Trophoblast cell (in vitro differentiated cells and primary cell): ENCODE measurements around the gene SP140L.

Experiments used
- DNase-seq, 2 donors: peaks; one replicate each; pipeline ENCODE4 v3.0.0-alpha.2; 2016
- H2AFZ ChIP-seq: 2 replicates; pipeline ENCODE4 v1.6.1; 2013; ENCODE audit warnings: low read length, moderate library complexity, mild to moderate bottlenecking; ENCODE audit not compliant: insufficient read depth, poor library complexity
- H2AK5ac ChIP-seq: 2 replicates; pipeline ENCODE4 v1.6.1; 2013; ENCODE audit warnings: mild to moderate bottlenecking, low read length
- H2BK120ac ChIP-seq: 2 replicates; pipeline ENCODE4 v1.6.1; 2013; ENCODE audit warnings: low read length, mild to moderate bottlenecking, moderate library complexity; ENCODE audit not compliant: insufficient read depth, poor library complexity
- H2BK12ac ChIP-seq: 2 replicates; pipeline ENCODE4 v1.6.1; 2013; ENCODE audit warnings: mild to moderate bottlenecking, low read length, moderate library complexity
- H2BK5ac ChIP-seq: 2 replicates; pipeline ENCODE4 v1.6.1; 2013; ENCODE audit warnings: low read length, low read depth, moderate library complexity, mild to moderate bottlenecking; ENCODE audit not compliant: poor library complexity
- H3K14ac ChIP-seq: 2 replicates; pipeline ENCODE4 v1.6.1; 2013; ENCODE audit warnings: mild to moderate bottlenecking, low read length
- H3K18ac ChIP-seq: 2 replicates; pipeline ENCODE4 v1.6.1; 2013; ENCODE audit warnings: mild to moderate bottlenecking, low read length
- H3K23ac ChIP-seq: 2 replicates; pipeline ENCODE4 v1.6.1; 2013; ENCODE audit warnings: low read length
- H3K27ac ChIP-seq: 2 replicates; pipeline ENCODE4 v1.5.1; 2013; ENCODE audit warnings: low read depth, mild to moderate bottlenecking, inconsistent platforms, low read length, moderate library complexity
- H3K27me3 ChIP-seq: 2 replicates; pipeline ENCODE4 v1.6.1; 2013; ENCODE audit warnings: inconsistent platforms, mild to moderate bottlenecking, low read length, moderate library complexity; ENCODE audit not compliant: insufficient read depth
- H3K36me3 ChIP-seq, 2 experiments: 1 replicate in 1 of 2; 2 replicates in 1 of 2; pipeline ENCODE4 v1.6.1; 2013; ENCODE audit warnings: low read length in 2 of 2, mild to moderate bottlenecking in 2 of 2, moderate library complexity in 1 of 2; ENCODE audit not compliant: insufficient read depth in 2 of 2, control insufficient read depth in 1 of 2
- H3K4ac ChIP-seq: 2 replicates; pipeline ENCODE4 v1.6.1; 2013; ENCODE audit warnings: low read depth, mild to moderate bottlenecking, low read length, moderate library complexity
- H3K4me1 ChIP-seq, 2 experiments: 1 replicate in 1 of 2; 2 replicates in 1 of 2; pipeline ENCODE4 v1.6.1; 2013; ENCODE audit warnings: low read length in 2 of 2, mild to moderate bottlenecking in 2 of 2, moderate library complexity in 1 of 2; ENCODE audit not compliant: insufficient read depth in 2 of 2, control insufficient read depth in 1 of 2
- H3K4me2 ChIP-seq: 2 replicates; pipeline ENCODE4 v1.6.1; 2013; ENCODE audit warnings: inconsistent platforms, mild to moderate bottlenecking, low read length, moderate library complexity
- H3K4me3 ChIP-seq: 2 replicates; pipeline ENCODE4 v1.5.1; 2013; ENCODE audit warnings: mild to moderate bottlenecking, low read depth, low read length, inconsistent platforms
- H3K79me1 ChIP-seq: one replicate; pipeline ENCODE4 v1.6.1; 2013; ENCODE audit warnings: low read length
- H3K79me2 ChIP-seq: 2 replicates; pipeline ENCODE4 v1.6.1; 2013; ENCODE audit warnings: low read length, mild to moderate bottlenecking; ENCODE audit not compliant: control insufficient read depth, insufficient read depth, poor library complexity
- H3K9ac ChIP-seq: 2 replicates; pipeline ENCODE4 v1.6.1; 2013; ENCODE audit warnings: mild to moderate bottlenecking, low read length
- H3K9me3 ChIP-seq: 2 replicates; pipeline ENCODE4 v1.6.1; 2013; ENCODE audit warnings: low read depth, mild to moderate bottlenecking, control low read depth, inconsistent platforms, low read length; ENCODE audit not compliant: insufficient read depth
- H4K12ac ChIP-seq: 2 replicates; pipeline ENCODE4 v1.6.1; 2013; ENCODE audit warnings: low read depth, mild to moderate bottlenecking, low read length, moderate library complexity
- H4K8ac ChIP-seq: 2 replicates; pipeline ENCODE4 v1.6.1; 2013; ENCODE audit warnings: low read depth, mild to moderate bottlenecking, low read length, moderate library complexity
- H4K91ac ChIP-seq: one replicate; pipeline ENCODE4 v1.6.1; 2013; ENCODE audit warnings: low read depth, mild to moderate bottlenecking, low read length, moderate library complexity
- WGBS: extraction: QIAGEN DNeasy Blood & Tissue Kit; methylation state at CpG from one replicate; pipeline ENCODE4 v1.1.7; 2013; ENCODE audit warnings: missing lambda C conversion rate; ENCODE audit not compliant: insufficient read length, insufficient coverage; ENCODE audit errors: extremely low coverage; 5-methylcytosine and 5-hydroxymethylcytosine counted together

The SP140L gene

DNA sequence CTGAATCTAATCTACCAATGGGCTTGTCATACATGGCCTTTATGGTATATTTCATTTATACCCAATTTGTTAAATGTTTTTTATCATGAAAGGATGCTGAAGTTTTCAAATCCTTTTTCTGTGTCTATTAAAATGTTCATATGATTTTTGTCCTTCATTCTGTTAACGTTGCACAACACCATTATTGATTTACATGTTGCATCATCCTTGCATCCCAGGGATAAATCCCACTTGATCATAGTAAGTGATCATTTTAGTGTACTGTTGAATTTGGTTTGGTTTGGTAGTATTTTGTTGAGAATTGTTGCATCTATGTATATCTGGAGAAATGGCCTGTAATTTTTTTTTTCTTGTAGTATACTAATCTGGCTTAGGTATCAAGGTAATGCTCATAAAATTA, 98.4 kb downstream of the SP140L start:
- Histone ChIP-seq H3K27ac (no peak overlapping the region), H2AK5ac (no peak overlapping the region), H3K79me2 (no peaks in the 10 kb centered on the region), H3K18ac (no peak overlapping the region), H2BK5ac (no peak overlapping the region), H3K23ac (no peak overlapping the region), H2BK12ac (no peak overlapping the region), H3K27me3 (no peaks in the 10 kb centered on the region), H3K4me1 (no peaks in the 10 kb centered on the region), H3K9ac (no peak overlapping the region), H3K4ac (no peak overlapping the region), H4K12ac (no peak overlapping the region), H3K4me3 (no peak overlapping the region), H4K91ac (no peak overlapping the region), H3K4me2 (no peak overlapping the region), H3K9me3 (no peaks in the 10 kb centered on the region), H4K8ac (no peak overlapping the region), H3K36me3 (no peaks in the 10 kb centered on the region), H3K14ac (no peak overlapping the region), H2BK120ac (no peak overlapping the region), H3K79me1 (no peaks in the 10 kb centered on the region), H2AFZ (no peak overlapping the region)
- no peak for DNase-seq
- WGBS: no CpG with 5 or more reads among the region's 1 CpG

DNA sequence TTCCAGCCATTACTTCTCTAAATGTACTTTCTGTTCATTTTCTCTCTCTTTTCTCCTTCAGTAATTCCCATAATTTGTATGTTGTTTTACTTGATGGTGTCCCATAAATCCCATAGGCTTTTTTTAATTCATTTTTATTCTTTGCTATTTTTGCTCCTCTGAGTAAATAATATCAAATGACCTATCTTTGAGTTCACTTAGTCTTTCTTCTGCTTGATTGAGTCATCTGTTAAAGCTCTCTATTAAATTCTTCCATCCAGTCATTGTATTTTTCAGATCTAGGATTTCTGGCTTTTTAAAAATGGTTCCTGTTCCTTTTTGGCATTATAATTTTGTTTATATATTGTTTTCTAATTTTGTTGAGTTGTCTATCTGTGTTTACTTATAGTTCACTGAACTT, 102.5 kb downstream of the SP140L start:
- no peaks in the 10 kb centered on the region for H3K79me1 ChIP-seq
- H2AFZ ChIP-seq: no peak overlapping the region
- H4K12ac ChIP-seq: no peak overlapping the region
- H3K14ac ChIP-seq: no peak overlapping the region
- H2BK120ac ChIP-seq: no peak overlapping the region
- no peak overlapping the region for H3K23ac ChIP-seq
- H4K91ac ChIP-seq: no peak overlapping the region
- H3K4ac ChIP-seq: no peak overlapping the region
- no peak overlapping the region for H3K4me2 ChIP-seq
- no peak for DNase-seq
- no peaks in the 10 kb centered on the region for H3K79me2 ChIP-seq
- H4K8ac ChIP-seq: no peak overlapping the region
- no peak overlapping the region for H3K18ac ChIP-seq
- H3K36me3 ChIP-seq: no peaks in the 10 kb centered on the region
- no peak overlapping the region for H2BK12ac ChIP-seq
- no peaks in the 10 kb centered on the region for H3K9me3 ChIP-seq
- no peak overlapping the region for H3K27ac ChIP-seq
- H3K4me3 ChIP-seq: no peak overlapping the region
- H2AK5ac ChIP-seq: no peak overlapping the region
- H3K9ac ChIP-seq: no peak overlapping the region
- no peaks in the 10 kb centered on the region for H3K27me3 ChIP-seq
- no peak overlapping the region for H2BK5ac ChIP-seq
- H3K4me1 ChIP-seq: no peaks in the 10 kb centered on the region

DNA sequence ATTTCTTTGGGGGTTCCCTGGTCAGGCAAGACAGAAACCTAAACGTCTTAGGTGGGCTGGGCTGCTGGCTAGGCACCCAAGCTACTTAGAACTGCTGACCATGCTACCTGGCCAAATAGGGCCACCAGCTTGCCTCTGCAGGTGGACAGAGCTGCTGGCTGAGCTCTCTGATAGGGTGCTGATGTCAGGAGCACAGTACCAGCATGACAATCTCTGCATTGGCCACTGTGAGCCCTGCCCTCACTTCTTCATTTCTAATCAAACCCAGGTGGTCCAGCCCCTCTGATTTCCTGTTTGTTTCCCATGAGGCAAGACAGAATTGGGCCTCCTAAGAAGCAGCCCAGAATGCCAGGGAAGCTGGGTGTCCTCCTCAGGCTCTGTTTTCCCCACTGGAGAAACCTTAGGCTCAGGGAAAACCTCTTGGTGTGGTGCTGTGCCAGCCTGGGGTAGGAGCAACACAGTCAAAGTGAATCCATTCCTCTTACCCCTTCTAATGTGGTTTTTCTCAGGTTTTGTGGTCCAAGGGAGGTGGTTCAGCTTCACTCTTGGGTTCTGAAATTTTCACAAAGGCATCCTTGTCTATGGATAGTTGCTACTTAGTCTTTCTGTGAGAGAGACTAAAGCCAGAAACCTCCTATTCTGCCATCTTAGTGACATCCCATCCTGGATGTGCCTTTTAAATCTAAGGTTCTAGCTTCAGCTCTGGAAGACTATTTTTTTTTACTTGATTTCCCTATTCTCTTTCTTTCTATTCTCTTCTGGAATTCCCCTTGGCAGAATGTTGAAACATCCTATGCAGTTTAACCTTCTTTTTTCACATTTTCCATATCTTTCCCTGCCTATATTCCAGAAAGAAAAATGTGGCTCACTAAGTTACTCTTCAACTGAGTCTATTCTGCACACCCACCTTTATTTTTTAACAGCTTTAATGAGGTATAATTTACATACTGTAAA, 104.2 kb downstream of the SP140L start:
- H4K8ac ChIP-seq: no peak overlapping the region
- H3K79me2 ChIP-seq: no peaks in the 10 kb centered on the region
- no peak overlapping the region for H4K91ac ChIP-seq
- H2AFZ ChIP-seq: no peak overlapping the region
- no peaks in the 10 kb centered on the region for H3K36me3 ChIP-seq
- no peak overlapping the region for H2BK120ac ChIP-seq
- no peak overlapping the region for H4K12ac ChIP-seq
- H3K27me3 ChIP-seq: no peaks in the 10 kb centered on the region
- H3K18ac ChIP-seq: no peak overlapping the region
- H3K79me1 ChIP-seq: no peaks in the 10 kb centered on the region
- no peak overlapping the region for H3K4me3 ChIP-seq
- H3K9ac ChIP-seq: no peak overlapping the region
- no CpG with 5 or more reads among the region's 1 CpG for WGBS
- no peak overlapping the region for H2BK12ac ChIP-seq
- H2BK5ac ChIP-seq: no peak overlapping the region
- DNase-seq: no peak
- no peak overlapping the region for H3K14ac ChIP-seq
- no peak overlapping the region for H3K4ac ChIP-seq
- no peak overlapping the region for H3K27ac ChIP-seq
- H3K4me2 ChIP-seq: no peak overlapping the region
- H3K23ac ChIP-seq: no peak overlapping the region
- H3K4me1 ChIP-seq: no peaks in the 10 kb centered on the region
- H2AK5ac ChIP-seq: no peak overlapping the region
- H3K9me3 ChIP-seq: peaks cover 2% of the 10 kb centered on the region

- no peak overlapping the region for H2AFZ ChIP-seq
- no peaks in the 10 kb centered on the region for H3K27me3 ChIP-seq
- H3K4me3 ChIP-seq: no peak overlapping the region
- peak in 1 of 2 donors; percentile 17 for DNase-seq
- WGBS: no CpG with 5 or more reads among the region's 4 CpGs
- H4K91ac ChIP-seq: no peak overlapping the region
- H3K14ac ChIP-seq: no peak overlapping the region
- no peak overlapping the region for H2BK12ac ChIP-seq
- no peaks in the 10 kb centered on the region for H3K79me1 ChIP-seq
- no peak overlapping the region for H2BK120ac ChIP-seq
- H4K8ac ChIP-seq: no peak overlapping the region
- no peak overlapping the region for H3K4ac ChIP-seq
- H2BK5ac ChIP-seq: no peak overlapping the region
- no peak overlapping the region for H3K27ac ChIP-seq
- H2AK5ac ChIP-seq: no peak overlapping the region
- H3K79me2 ChIP-seq: no peaks in the 10 kb centered on the region
- H3K23ac ChIP-seq: no peak overlapping the region
- H3K9me3 ChIP-seq: peaks cover 2% of the 10 kb centered on the region
- no peaks in the 10 kb centered on the region for H3K4me1 ChIP-seq
- H3K18ac ChIP-seq: no peak overlapping the region
- no peak overlapping the region for H3K4me2 ChIP-seq
- H3K36me3 ChIP-seq: no peaks in the 10 kb centered on the region
- H3K9ac ChIP-seq: no peak overlapping the region
- H4K12ac ChIP-seq: no peak overlapping the region
Measured at GRCh38 chr2:230434677-230435324, 107.8 kb downstream of the SP140L start.
